Ovary (tissue), 9 donors: Measurements from ENCODE around the gene P4HB. TPM values are rescaled to one million over a fixed set of nuclear protein-coding genes. Genes with fewer than 3 reads are reported as not detected.

Source experiments
- DNase-seq, 5 donors: peaks; one replicate each; pipeline ENCODE4 v3.0.0-alpha.2; 2019 to 2020
- H3K27ac ChIP-seq, 2 donors: fragments of 200-600 bp; one replicate each; pipeline versions ENCODE4 v1.5.1 to v1.8.0; 2019 to 2022
- H3K27me3 ChIP-seq: fragments of 200-600 bp; one replicate; pipeline ENCODE4 v1.8.0; 2022
- H3K36me3 ChIP-seq: fragments of 200-600 bp; sonication (generic); one replicate; pipeline ENCODE4 v1.5.1; 2019
- H3K4me1 ChIP-seq: one replicate; pipeline ENCODE4 v1.8.1; 2013; ENCODE audit warnings: mild to moderate bottlenecking, moderate library complexity; ENCODE audit not compliant: insufficient read depth
- H3K4me3 ChIP-seq: fragments of 200-600 bp; sonication (generic); one replicate; pipeline ENCODE4 v1.5.1; 2017
- H3K9me3 ChIP-seq, 2 donors: fragments of 200-600 bp in 1 of 2; sonication (generic) in 1 of 2; one replicate each; pipeline versions ENCODE4 v1.5.1 to v1.8.1; 2013 to 2019; ENCODE audit warnings: mild to moderate bottlenecking in 1 of 2, moderate library complexity in 1 of 2
- EP300 ChIP-seq: sonication (generic); formaldehyde crosslinking; IDR thresholded peaks from one replicate; pipeline ENCODE4 v1.6.1; 2017; ENCODE audit warnings: antibody characterized with exemption
- POLR2A ChIP-seq: fragments of 450-650 bp; IDR thresholded peaks from one replicate; pipeline ENCODE4 v1.6.1; 2017; ENCODE audit warnings: antibody characterized with exemption, mild to moderate bottlenecking, moderate library complexity
- WGBS, 3 donors: extraction: QIAGEN DNeasy Blood & Tissue Kit in 1 of 3; methylation state at CpG; one replicate each; pipeline versions ENCODE4 v1.1.5 to v1.1.7; 2013 to 2017; 5-methylcytosine and 5-hydroxymethylcytosine counted together
- intact Hi-C, 4 donors: fragments of 100-400 bp; cut with DNase I; formaldehyde crosslinking; loops; one replicate each; pipeline versions ENCODE4 v1.11.0 to v1.15.1; 2022 to 2023
- polyA plus RNA-seq, 2 donors: library from polyadenylated mRNA; stranded (reverse); fragments of 200-250 nt in 1 of 2; fragments of 350-450 nt in 1 of 2; fragmentation: Illumina TruSeq in 1 of 2; extraction: RNeasy Lipid Tissue Mini Kit (QIAGEN cat#74804) in 1 of 2; gene quantifications; one replicate each; pipeline ENCODE4 v1.2.3, GENCODE V29; 2013 to 2014
- total RNA-seq, 7 donors: library from RNA; depleted of rRNA in 2 of 7; stranded (reverse); fragments of >200 nt in 2 of 7; fragmentation: NEBNext Ultra II Directional in 3 of 7; extraction: Animal tissue kit (Norgen Biotek cat#: 25700) in 3 of 7; gene quantifications; one replicate each; pipeline versions ENCODE4 v1.1.0 to v1.2.4, GENCODE V29; 2016 to 2023
- TF ChIP-seq, protein P1 (sequence below), 3 donors: fragments of 450-650 bp in 2 of 3; fragments of 200-600 bp in 1 of 3; IDR thresholded peaks; one replicate each; pipeline versions ENCODE4 v1.5.1 to v1.8.0; 2016 to 2022; ENCODE audit warnings: antibody characterized with exemption in 3 of 3, mild to moderate bottlenecking in 1 of 3
- donor health status: DM: no; HTN: no; CAD: no; lungs with moderate emphysema.
- donor health status: DM: no; HTN: no; CAD: no.
- donor health status: Bipolar disorder and iron deficiency.
- donor health status: DM: yes; HTN: yes; CAD: no.
- donor health status: DM: no; HTN: no; CAD: no.
- donor health status: DM: yes; HTN: yes; CAD: no.

P4HB gene
- total and polyA plus RNA-seq, 9 donors: 222 to 2,080 (median 312) TPM

GRCh38 chr17:81885869-81886548, 25.7 kb upstream of the P4HB start:
- Histone ChIP-seq H3K9me3 (no peaks in the 10 kb centered on the region), H3K27ac (no peak overlapping the region), H3K4me3 (no peak overlapping the region), H3K36me3 (no peaks in the 10 kb centered on the region), H3K4me1 (peaks cover 6% of the 10 kb centered on the region), H3K27me3 (no peaks in the 10 kb centered on the region)
- TF ChIP-seq, protein P1, sequence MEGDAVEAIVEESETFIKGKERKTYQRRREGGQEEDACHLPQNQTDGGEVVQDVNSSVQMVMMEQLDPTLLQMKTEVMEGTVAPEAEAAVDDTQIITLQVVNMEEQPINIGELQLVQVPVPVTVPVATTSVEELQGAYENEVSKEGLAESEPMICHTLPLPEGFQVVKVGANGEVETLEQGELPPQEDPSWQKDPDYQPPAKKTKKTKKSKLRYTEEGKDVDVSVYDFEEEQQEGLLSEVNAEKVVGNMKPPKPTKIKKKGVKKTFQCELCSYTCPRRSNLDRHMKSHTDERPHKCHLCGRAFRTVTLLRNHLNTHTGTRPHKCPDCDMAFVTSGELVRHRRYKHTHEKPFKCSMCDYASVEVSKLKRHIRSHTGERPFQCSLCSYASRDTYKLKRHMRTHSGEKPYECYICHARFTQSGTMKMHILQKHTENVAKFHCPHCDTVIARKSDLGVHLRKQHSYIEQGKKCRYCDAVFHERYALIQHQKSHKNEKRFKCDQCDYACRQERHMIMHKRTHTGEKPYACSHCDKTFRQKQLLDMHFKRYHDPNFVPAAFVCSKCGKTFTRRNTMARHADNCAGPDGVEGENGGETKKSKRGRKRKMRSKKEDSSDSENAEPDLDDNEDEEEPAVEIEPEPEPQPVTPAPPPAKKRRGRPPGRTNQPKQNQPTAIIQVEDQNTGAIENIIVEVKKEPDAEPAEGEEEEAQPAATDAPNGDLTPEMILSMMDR (IDR thresholded peaks at IDR 0.05): no peak
- TF ChIP-seq POLR2A (no peak), EP300 (no peak)
- 71 to 86% (median 85%) methylated on average over 11 of the region's 11 CpGs for WGBS, 3 donors
- intact Hi-C loops: no loop called here
- no peak for DNase-seq

GRCh38 chr17:81885454-81885853, 25.1 kb upstream of the P4HB start:
- no peak overlapping the region for H3K27ac ChIP-seq
- 62 to 71% (median 71%) methylated on average over 10 of the region's 10 CpGs for WGBS, 3 donors
- H3K36me3 ChIP-seq: no peaks in the 10 kb centered on the region
- TF ChIP-seq, protein P1 (IDR thresholded peaks at IDR 0.05): no peak
- TF ChIP-seq EP300 (no peak), POLR2A (no peak)
- H3K9me3 ChIP-seq: no peaks in the 10 kb centered on the region
- no peak overlapping the region for H3K4me3 ChIP-seq
- intact Hi-C loops: no loop called here
- peaks cover 2% of the 10 kb centered on the region for H3K4me1 ChIP-seq
- DNase-seq: no peak
- no peaks in the 10 kb centered on the region for H3K27me3 ChIP-seq

DNA sequence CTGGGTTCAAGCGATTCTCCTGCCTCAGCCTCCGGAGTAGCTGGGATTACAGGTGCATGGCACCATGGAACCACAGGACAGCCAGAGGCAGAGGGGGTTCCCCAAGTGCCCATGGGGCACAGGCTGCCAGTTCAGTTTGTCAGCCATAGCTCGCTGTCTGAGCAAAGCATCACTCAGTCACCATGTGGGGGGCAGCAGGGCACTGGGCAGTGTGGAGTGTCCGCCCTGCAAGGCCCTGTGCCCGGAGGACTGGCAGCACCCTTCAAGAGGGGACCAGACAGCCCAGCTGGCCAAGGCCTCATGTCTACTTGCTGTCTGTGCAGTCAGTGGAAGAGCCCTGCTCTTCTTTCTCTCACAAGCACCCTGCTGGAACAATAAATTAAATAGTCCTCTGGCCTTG, 24.6 kb upstream of the P4HB start:
- Histone ChIP-seq H3K9me3 (no peaks in the 10 kb centered on the region), H3K27me3 (no peaks in the 10 kb centered on the region), H3K4me1 (no peaks in the 10 kb centered on the region), H3K4me3 (no peak overlapping the region), H3K36me3 (no peaks in the 10 kb centered on the region), H3K27ac (no peak overlapping the region)
- 86 to 93% (median 90%) methylated on average over 5 of the region's 5 CpGs for WGBS, 3 donors
- TF ChIP-seq POLR2A (no peak), EP300 (no peak)
- TF ChIP-seq, protein P1 (IDR thresholded peaks at IDR 0.05): no peak
- DNase-seq: no peak
- intact Hi-C loops: no loop called here

DNA sequence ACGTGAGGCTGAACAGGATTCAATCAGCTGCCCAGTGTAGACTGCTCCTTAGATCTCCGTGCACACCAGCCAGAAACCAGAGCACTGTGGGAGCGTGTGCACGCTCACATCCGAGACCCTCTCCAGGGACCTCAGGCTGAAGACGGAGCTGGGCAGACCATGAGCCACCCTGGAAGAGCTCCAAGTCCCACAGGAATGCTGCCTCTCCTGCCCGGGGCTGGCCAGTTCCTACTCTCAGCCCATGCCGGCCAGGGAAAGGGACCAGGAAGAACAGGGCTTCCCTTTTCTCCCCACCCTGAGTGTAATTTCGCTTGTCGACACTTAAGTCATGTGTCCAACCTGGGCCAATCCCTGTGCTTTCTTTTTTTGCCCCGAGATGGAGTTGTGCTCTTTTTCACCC, 24.2 kb upstream of the P4HB start:
- TF ChIP-seq EP300: no peak
- TF ChIP-seq, protein P1 (IDR thresholded peaks at IDR 0.05): no peak
- TF ChIP-seq POLR2A: no peak
- H3K36me3 ChIP-seq: no peaks in the 10 kb centered on the region
- no peak for DNase-seq
- WGBS, 3 donors: 59 to 64% (median 62%) methylated on average over 11 of the region's 11 CpGs
- H3K27me3 ChIP-seq: no peaks in the 10 kb centered on the region
- intact Hi-C loops: no loop called here
- no peak overlapping the region for H3K4me3 ChIP-seq
- no peaks in the 10 kb centered on the region for H3K4me1 ChIP-seq
- H3K9me3 ChIP-seq: no peaks in the 10 kb centered on the region
- no peak overlapping the region for H3K27ac ChIP-seq
